ENCODE results near the gene CCDC6.
"Not testable (repeated sequence)": the region's sequence is repeated elsewhere in the genome, so short reads cannot be mapped to it uniquely, and the experiment has no call there.

Gene CCDC6

GRCh38 chr10:59803714-59804113 lies 102.6 kb downstream of the CCDC6 start:
- Histone ChIP-seq H3K4me1 (ENCODE audit: insufficient read depth, insufficient read length) (no peaks in the 10 kb centered on the region), H3K9me3 (ENCODE audit: insufficient read depth, low read length) (no peaks in the 10 kb centered on the region), H3K27me3 (ENCODE audit: insufficient read depth, insufficient read length) (no peaks in the 10 kb centered on the region), H3K4me3 (ENCODE audit: insufficient read length, low read depth) (no peak overlapping the region), H3K9ac (ENCODE audit: insufficient read length, low read depth) (no peak overlapping the region), H3K36me3 (ENCODE audit: insufficient read depth, insufficient read length, low read length) (peaks cover 56% of the 10 kb centered on the region)
- TF ChIP-seq ZNF274 (IDR thresholded peaks at IDR 0.05; ENCODE audit: low read depth, low read length) (no peak), SUZ12 (IDR thresholded peaks at IDR 0.05; ENCODE audit: extremely low read depth, insufficient read depth, insufficient read length) (no peak), YY1 (IDR thresholded peaks at IDR 0.05; ENCODE audit: insufficient read depth, insufficient read length) (no peak)
- no peak for DNase-seq (ENCODE audit: low read depth, low spot score)

GRCh38 chr10:59801171-59801570 lies 105.2 kb downstream of the CCDC6 start:
- no peaks in the 10 kb centered on the region for H3K27me3 ChIP-seq (ENCODE audit: insufficient read depth, insufficient read length)
- DNase-seq (ENCODE audit: low read depth, low spot score): no peak
- H3K9ac ChIP-seq (ENCODE audit: insufficient read length, low read depth): no peak overlapping the region
- peaks cover 44% of the 10 kb centered on the region for H3K36me3 ChIP-seq (ENCODE audit: insufficient read depth, insufficient read length, low read length)
- TF ChIP-seq ZNF274 (IDR thresholded peaks at IDR 0.05; ENCODE audit: low read depth, low read length) (no peak), YY1 (IDR thresholded peaks at IDR 0.05; ENCODE audit: insufficient read depth, insufficient read length) (no peak), SUZ12 (IDR thresholded peaks at IDR 0.05; ENCODE audit: extremely low read depth, insufficient read depth, insufficient read length) (no peak)
- no peaks in the 10 kb centered on the region for H3K9me3 ChIP-seq (ENCODE audit: insufficient read depth, low read length)
- H3K4me1 ChIP-seq (ENCODE audit: insufficient read depth, insufficient read length): no peaks in the 10 kb centered on the region
- no peak overlapping the region for H3K4me3 ChIP-seq (ENCODE audit: insufficient read length, low read depth)

GRCh38 chr10:59799421-59799820 lies 106.9 kb downstream of the CCDC6 start:
- no peak overlapping the region for H3K4me3 ChIP-seq (ENCODE audit: insufficient read length, low read depth)
- no peak for DNase-seq (ENCODE audit: low read depth, low spot score)
- H3K27me3 ChIP-seq (ENCODE audit: insufficient read depth, insufficient read length): no peaks in the 10 kb centered on the region
- H3K4me1 ChIP-seq (ENCODE audit: insufficient read depth, insufficient read length): no peaks in the 10 kb centered on the region
- H3K9me3 ChIP-seq (ENCODE audit: insufficient read depth, low read length): no peaks in the 10 kb centered on the region
- peaks cover 32% of the 10 kb centered on the region for H3K36me3 ChIP-seq (ENCODE audit: insufficient read depth, insufficient read length, low read length)
- H3K9ac ChIP-seq (ENCODE audit: insufficient read length, low read depth): no peak overlapping the region
- TF ChIP-seq YY1 (IDR thresholded peaks at IDR 0.05; ENCODE audit: insufficient read depth, insufficient read length): no peak

GRCh38 chr10:59793919-59794318 lies 112.4 kb downstream of the CCDC6 start:
- Histone ChIP-seq H3K4me3 (ENCODE audit: insufficient read length, low read depth) (no peak overlapping the region), H3K9me3 (ENCODE audit: insufficient read depth, low read length) (no peaks in the 10 kb centered on the region), H3K9ac (ENCODE audit: insufficient read length, low read depth) (no peak overlapping the region), H3K27me3 (ENCODE audit: insufficient read depth, insufficient read length) (no peaks in the 10 kb centered on the region), H3K4me1 (ENCODE audit: insufficient read depth, insufficient read length) (no peaks in the 10 kb centered on the region), H3K36me3 (ENCODE audit: insufficient read depth, insufficient read length, low read length) (peaks cover 40% of the 10 kb centered on the region)
- TF ChIP-seq YY1 (IDR thresholded peaks at IDR 0.05; ENCODE audit: insufficient read depth, insufficient read length) (no peak), ZNF274 (IDR thresholded peaks at IDR 0.05; ENCODE audit: low read depth, low read length) (no peak), SUZ12 (IDR thresholded peaks at IDR 0.05; ENCODE audit: extremely low read depth, insufficient read depth, insufficient read length) (no peak)
- DNase-seq (ENCODE audit: low read depth, low spot score): no peak

- no peak overlapping the region for H3K9ac ChIP-seq (ENCODE audit: insufficient read length, low read depth)
- H3K9me3 ChIP-seq (ENCODE audit: insufficient read depth, low read length): no peaks in the 10 kb centered on the region
- peaks cover 39% of the 10 kb centered on the region for H3K36me3 ChIP-seq (ENCODE audit: insufficient read depth, insufficient read length, low read length)
- no peak for DNase-seq (ENCODE audit: low read depth, low spot score)
- no peak overlapping the region for H3K4me3 ChIP-seq (ENCODE audit: insufficient read length, low read depth)
- no peak for TF ChIP-seq YY1 (IDR thresholded peaks at IDR 0.05; ENCODE audit: insufficient read depth, insufficient read length)
- no peak for TF ChIP-seq SUZ12 (IDR thresholded peaks at IDR 0.05; ENCODE audit: extremely low read depth, insufficient read depth, insufficient read length)
- no peak for TF ChIP-seq ZNF274 (IDR thresholded peaks at IDR 0.05; ENCODE audit: low read depth, low read length)
- no peaks in the 10 kb centered on the region for H3K27me3 ChIP-seq (ENCODE audit: insufficient read depth, insufficient read length)
- H3K4me1 ChIP-seq (ENCODE audit: insufficient read depth, insufficient read length): no peaks in the 10 kb centered on the region
Observed at GRCh38 chr10:59792812-59793211, 113.5 kb downstream of the CCDC6 start.

GRCh38 chr10:59791601-59792000 lies 114.8 kb downstream of the CCDC6 start:
- H3K4me1 ChIP-seq (ENCODE audit: insufficient read depth, insufficient read length): no peaks in the 10 kb centered on the region
- no peaks in the 10 kb centered on the region for H3K27me3 ChIP-seq (ENCODE audit: insufficient read depth, insufficient read length)
- H3K4me3 ChIP-seq (ENCODE audit: insufficient read length, low read depth): no peak overlapping the region
- H3K9ac ChIP-seq (ENCODE audit: insufficient read length, low read depth): no peak overlapping the region
- TF ChIP-seq YY1 (IDR thresholded peaks at IDR 0.05; ENCODE audit: insufficient read depth, insufficient read length): no peak
- no peak for DNase-seq (ENCODE audit: low read depth, low spot score)
- H3K9me3 ChIP-seq (ENCODE audit: insufficient read depth, low read length): no peaks in the 10 kb centered on the region
- H3K36me3 ChIP-seq (ENCODE audit: insufficient read depth, insufficient read length, low read length): peaks cover 36% of the 10 kb centered on the region

GRCh38 chr10:59790080-59790479 lies 116.3 kb downstream of the CCDC6 start:
- H3K4me1 ChIP-seq (ENCODE audit: insufficient read depth, insufficient read length); H3K9ac ChIP-seq (ENCODE audit: insufficient read length, low read depth); H3K4me3 ChIP-seq (ENCODE audit: insufficient read length, low read depth); DNase-seq (ENCODE audit: low read depth, low spot score); H3K27me3 ChIP-seq (ENCODE audit: insufficient read depth, insufficient read length); H3K9me3 ChIP-seq (ENCODE audit: insufficient read depth, low read length): not testable (repeated sequence)
- H3K36me3 ChIP-seq (ENCODE audit: insufficient read depth, insufficient read length, low read length): peaks cover 36% of the 10 kb centered on the region

GRCh38 chr10:59788914-59789313 lies 117.4 kb downstream of the CCDC6 start:
- H3K9ac ChIP-seq (ENCODE audit: insufficient read length, low read depth); H3K4me3 ChIP-seq (ENCODE audit: insufficient read length, low read depth); H3K9me3 ChIP-seq (ENCODE audit: insufficient read depth, low read length); DNase-seq (ENCODE audit: low read depth, low spot score); H3K4me1 ChIP-seq (ENCODE audit: insufficient read depth, insufficient read length); H3K27me3 ChIP-seq (ENCODE audit: insufficient read depth, insufficient read length): not testable (repeated sequence)
- peaks cover 30% of the 10 kb centered on the region for H3K36me3 ChIP-seq (ENCODE audit: insufficient read depth, insufficient read length, low read length)

- not testable (repeated sequence) for H3K27me3 ChIP-seq (ENCODE audit: insufficient read depth, insufficient read length); H3K9me3 ChIP-seq (ENCODE audit: insufficient read depth, low read length); H3K4me1 ChIP-seq (ENCODE audit: insufficient read depth, insufficient read length); H3K4me3 ChIP-seq (ENCODE audit: insufficient read length, low read depth); DNase-seq (ENCODE audit: low read depth, low spot score); H3K9ac ChIP-seq (ENCODE audit: insufficient read length, low read depth)
- H3K36me3 ChIP-seq (ENCODE audit: insufficient read depth, insufficient read length, low read length): peaks cover 17% of the 10 kb centered on the region
Observed at GRCh38 chr10:59787032-59787431, 119.3 kb downstream of the CCDC6 start.

- H3K9ac ChIP-seq (ENCODE audit: insufficient read length, low read depth); H3K36me3 ChIP-seq (ENCODE audit: insufficient read depth, insufficient read length, low read length); H3K4me1 ChIP-seq (ENCODE audit: insufficient read depth, insufficient read length); H3K4me3 ChIP-seq (ENCODE audit: insufficient read length, low read depth); H3K9me3 ChIP-seq (ENCODE audit: insufficient read depth, low read length); DNase-seq (ENCODE audit: low read depth, low spot score); H3K27me3 ChIP-seq (ENCODE audit: insufficient read depth, insufficient read length): not testable (repeated sequence)
Observed at GRCh38 chr10:59785476-59785875, 120.9 kb downstream of the CCDC6 start.

All from NT2/D1 (cell line).